Stimulated activated CD8-positive, alpha-beta memory T cell treated with anti-CD3 and anti-CD28 coated beads, Interleukin-4, amount 100 ng/mL, for 4 hours (primary cell): ENCODE results near the gene LIMS1.
"Not testable (repeated sequence)": the region's sequence is repeated elsewhere in the genome, so short reads cannot be mapped to it uniquely, and the experiment has no call there.

Experiments
- DNase-seq, 2 donors: peaks; one replicate each; pipeline ENCODE4 v3.0.0-alpha.2; 2020; ENCODE audit warnings: low read depth in 2 of 2, low spot score in 1 of 2

Gene LIMS1

DNA sequence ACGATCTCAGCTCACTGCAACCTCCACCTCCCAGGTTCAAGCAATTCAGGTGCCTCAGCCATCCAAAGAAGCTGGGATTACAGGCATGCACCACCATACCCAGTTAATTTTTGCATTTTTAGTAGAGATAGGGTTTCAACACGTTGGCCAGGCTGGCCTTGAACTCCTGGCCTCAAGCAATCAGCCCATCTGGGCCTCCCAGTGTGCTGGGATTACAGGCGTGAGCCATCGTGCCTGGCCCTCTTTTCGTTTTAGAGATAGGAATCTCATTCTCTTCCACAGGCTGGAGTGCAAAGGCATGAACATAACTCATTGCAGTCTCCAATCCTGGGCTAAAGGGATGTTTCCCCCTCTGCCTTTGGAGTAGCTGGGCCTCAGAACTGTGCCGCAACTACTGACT is 182.7 kb downstream of the LIMS1 start:
- DNase-seq, result not testable (repeated sequence)

DNA sequence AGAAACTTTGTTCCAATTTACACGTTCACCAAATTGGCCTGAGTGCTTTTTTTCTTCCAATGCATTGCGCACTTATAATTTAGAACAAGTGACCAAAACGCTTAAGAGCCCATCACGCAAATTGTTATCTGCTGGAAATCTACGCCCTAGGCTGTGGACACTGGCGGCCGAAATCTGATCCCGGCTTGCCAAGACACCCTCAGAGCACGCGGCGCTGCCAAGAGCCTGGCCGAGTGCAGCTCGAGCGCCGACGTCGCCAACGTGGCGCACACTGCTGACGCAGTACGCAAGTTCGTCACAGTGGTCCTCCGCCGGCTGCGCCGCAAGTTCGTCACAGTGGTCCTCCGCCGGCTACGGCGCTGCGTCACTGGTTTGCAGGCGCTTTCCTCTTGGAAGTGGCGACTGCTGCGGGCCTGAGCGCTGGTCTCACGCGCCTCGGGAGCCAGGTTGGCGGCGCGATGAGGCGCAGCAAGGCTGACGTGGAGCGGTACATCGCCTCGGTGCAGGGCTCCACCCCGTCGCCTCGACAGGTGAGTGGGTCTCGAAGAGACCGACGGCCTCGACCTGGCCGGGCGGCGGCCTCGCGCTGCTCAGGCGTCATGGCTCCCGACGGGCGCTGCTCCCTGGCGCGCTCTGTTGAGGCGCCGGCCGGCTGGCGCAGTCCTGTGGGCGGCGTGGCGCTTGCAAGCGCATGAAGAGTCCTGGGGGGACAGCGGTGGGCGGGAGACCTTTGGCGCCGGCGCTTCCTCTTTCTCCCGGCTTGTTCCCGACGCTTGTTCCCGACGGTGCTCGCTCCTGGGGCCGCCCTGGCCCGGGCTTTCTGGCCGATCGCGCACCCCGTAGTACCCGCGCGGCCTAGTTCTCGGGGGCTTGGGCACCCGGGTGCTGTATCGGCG is 185.1 kb downstream of the LIMS1 start, which contains the start of gene RANBP2:
Gene RANBP2 (plus strand): TSS at position 334 of the 896 bp plus-strand sequence. CDS start 125 bp downstream, at position 459.
- peak; percentile 85 to 90 for DNase-seq

DNA sequence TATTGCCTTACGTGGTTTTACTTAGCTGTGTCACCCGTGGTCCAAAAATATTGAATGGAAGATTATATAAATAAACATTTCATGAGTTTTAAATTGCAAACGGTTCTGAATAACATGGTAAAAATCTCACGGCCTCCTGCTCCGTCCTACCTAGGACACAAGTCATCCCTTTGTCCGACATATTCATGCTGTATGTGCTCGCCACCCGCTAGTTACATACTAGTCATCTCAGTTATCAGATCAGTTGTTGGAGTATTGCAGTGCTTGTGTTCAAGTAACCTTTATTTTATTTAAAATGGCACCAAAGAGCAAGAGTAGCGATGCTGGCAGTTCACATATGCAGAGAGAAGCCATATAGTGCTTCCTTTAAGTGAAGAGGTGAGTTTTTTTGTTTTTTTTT is 191.8 kb downstream of the LIMS1 start:
- DNase-seq, result not testable (repeated sequence)

DNA sequence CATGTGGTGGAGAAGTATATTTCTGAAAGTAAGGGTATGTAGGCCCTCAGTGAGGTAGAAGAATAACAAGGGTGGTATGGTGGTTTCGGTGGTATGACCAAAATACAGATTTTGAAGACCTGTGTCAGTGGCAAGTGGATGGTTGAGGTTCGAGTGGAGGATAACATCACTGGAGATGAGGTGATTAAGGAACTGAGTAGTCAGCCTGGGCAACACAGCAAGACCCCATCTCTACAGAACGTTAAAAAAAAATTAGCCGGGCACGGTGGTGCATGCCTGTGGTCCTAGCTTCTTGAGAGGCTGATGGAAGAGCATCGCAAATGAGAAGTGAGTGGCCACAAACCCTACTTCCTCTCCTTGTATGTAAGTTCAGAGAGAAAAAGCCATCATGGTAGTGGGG is 200.4 kb downstream of the LIMS1 start:
- not testable (repeated sequence) for DNase-seq
